Testis (tissue), 3 donors: Measurements from ENCODE around the gene LYRM9. TPM values are rescaled to one million over a fixed set of nuclear protein-coding genes. Genes with fewer than 3 reads are reported as not detected.
"Not testable (repeated sequence)": the region's sequence is repeated elsewhere in the genome, so short reads cannot be mapped to it uniquely, and the experiment has no call there.

ENCODE experiments used
- DNase-seq: peaks from one replicate; pipeline ENCODE4 v3.0.0-alpha.2; 2019
- H3K27ac ChIP-seq, 2 donors: fragments of 200-600 bp; sonication (generic); one replicate each; pipeline ENCODE4 v1.5.1; 2019
- H3K27me3 ChIP-seq: fragments of 200-600 bp; sonication (generic); one replicate; pipeline ENCODE4 v1.5.1; 2019
- H3K36me3 ChIP-seq: fragments of 200-600 bp; sonication (generic); one replicate; pipeline ENCODE4 v1.5.1; 2017; ENCODE audit warnings: low read depth; ENCODE audit errors: missing control alignments
- H3K4me1 ChIP-seq: fragments of 200-600 bp; sonication (generic); one replicate; pipeline ENCODE4 v1.5.1; 2019
- H3K4me3 ChIP-seq, 2 donors: fragments of 200-600 bp; sonication (generic); one replicate each; pipeline ENCODE4 v1.5.1; 2017 to 2019
- H3K9me3 ChIP-seq: fragments of 200-600 bp; sonication (generic); one replicate; pipeline ENCODE4 v1.5.1; 2017
- POLR2A ChIP-seq: fragments of 450-650 bp; IDR thresholded peaks from one replicate; pipeline ENCODE4 v1.6.1; 2017; ENCODE audit warnings: antibody characterized with exemption, mild to moderate bottlenecking, moderate library complexity
- WGBS, 2 donors: methylation state at CpG; one replicate each; pipeline ENCODE4 v1.1.5; 2018; 5-methylcytosine and 5-hydroxymethylcytosine counted together
- intact Hi-C: fragments of 100-400 bp; cut with DNase I; formaldehyde crosslinking; loops from one replicate; pipeline ENCODE4 v1.15.1; 2023; ENCODE audit warnings: low total_unique reads
- polyA plus RNA-seq: library from polyadenylated mRNA; stranded (reverse); fragments of 350-450 nt; fragmentation: Illumina TruSeq; extraction: RNeasy Lipid Tissue Mini Kit (QIAGEN cat#74804); gene quantifications from one replicate; pipeline ENCODE4 v1.2.3, GENCODE V29; 2014; ENCODE audit warnings: low read depth, low replicate concordance; ENCODE audit not compliant: insufficient read depth
- total RNA-seq, 2 donors: library from RNA; depleted of rRNA; stranded (reverse); fragments of >200 nt; gene quantifications; one replicate each; pipeline ENCODE4 v1.2.3, GENCODE V29; 2016
- TF ChIP-seq, protein P1 (sequence below), 3 experiments: fragments of 450-650 bp in 2 of 3; fragments of 200-600 bp in 1 of 3; sonication (generic) in 1 of 3; IDR thresholded peaks; one replicate each; pipeline ENCODE4 v1.5.1; 2016 to 2019; ENCODE audit warnings: antibody characterized with exemption in 3 of 3, mild to moderate bottlenecking in 2 of 3, moderate library complexity in 1 of 3

The LYRM9 gene
- total and polyA plus RNA-seq, 3 donors from 2014 or later, result 31.6 to 60.2 (median 42.9) TPM

DNA sequence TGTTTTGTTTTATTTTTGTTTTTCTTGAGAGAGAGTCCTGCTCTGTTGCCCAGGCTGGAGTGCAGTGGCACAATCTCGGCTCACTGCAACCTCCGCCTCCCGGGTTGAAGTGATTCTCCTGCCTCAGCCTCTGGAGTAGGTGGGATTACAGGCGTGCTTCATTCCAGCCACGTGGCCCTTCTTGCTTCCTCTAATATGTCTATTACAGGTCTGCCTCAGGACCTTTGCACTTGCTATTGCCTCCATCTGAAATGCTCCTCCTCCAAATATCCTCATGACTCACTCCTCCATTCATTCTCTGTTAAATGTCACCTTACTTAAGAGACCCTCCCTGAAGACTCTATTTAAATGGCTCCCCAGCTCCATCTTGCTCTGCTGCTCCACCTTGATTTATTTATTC, 39.0 kb downstream of the LYRM9 start:
- H3K4me1 ChIP-seq, result no peaks in the 10 kb centered on the region
- no peak for DNase-seq
- H3K27me3 ChIP-seq, result no peaks in the 10 kb centered on the region
- TF ChIP-seq POLR2A, result no peak
- TF ChIP-seq, protein P1, sequence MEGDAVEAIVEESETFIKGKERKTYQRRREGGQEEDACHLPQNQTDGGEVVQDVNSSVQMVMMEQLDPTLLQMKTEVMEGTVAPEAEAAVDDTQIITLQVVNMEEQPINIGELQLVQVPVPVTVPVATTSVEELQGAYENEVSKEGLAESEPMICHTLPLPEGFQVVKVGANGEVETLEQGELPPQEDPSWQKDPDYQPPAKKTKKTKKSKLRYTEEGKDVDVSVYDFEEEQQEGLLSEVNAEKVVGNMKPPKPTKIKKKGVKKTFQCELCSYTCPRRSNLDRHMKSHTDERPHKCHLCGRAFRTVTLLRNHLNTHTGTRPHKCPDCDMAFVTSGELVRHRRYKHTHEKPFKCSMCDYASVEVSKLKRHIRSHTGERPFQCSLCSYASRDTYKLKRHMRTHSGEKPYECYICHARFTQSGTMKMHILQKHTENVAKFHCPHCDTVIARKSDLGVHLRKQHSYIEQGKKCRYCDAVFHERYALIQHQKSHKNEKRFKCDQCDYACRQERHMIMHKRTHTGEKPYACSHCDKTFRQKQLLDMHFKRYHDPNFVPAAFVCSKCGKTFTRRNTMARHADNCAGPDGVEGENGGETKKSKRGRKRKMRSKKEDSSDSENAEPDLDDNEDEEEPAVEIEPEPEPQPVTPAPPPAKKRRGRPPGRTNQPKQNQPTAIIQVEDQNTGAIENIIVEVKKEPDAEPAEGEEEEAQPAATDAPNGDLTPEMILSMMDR (IDR thresholded peaks at IDR 0.05), result no peak
- no peaks in the 10 kb centered on the region for H3K36me3 ChIP-seq
- intact Hi-C loops, result no loop called here
- no peak overlapping the region for H3K4me3 ChIP-seq
- H3K27ac ChIP-seq, result no peak overlapping the region
- H3K9me3 ChIP-seq, result no peaks in the 10 kb centered on the region
- 91 to 94% methylated on average over 5 of the region's 5 CpGs for WGBS, 2 donors

DNA sequence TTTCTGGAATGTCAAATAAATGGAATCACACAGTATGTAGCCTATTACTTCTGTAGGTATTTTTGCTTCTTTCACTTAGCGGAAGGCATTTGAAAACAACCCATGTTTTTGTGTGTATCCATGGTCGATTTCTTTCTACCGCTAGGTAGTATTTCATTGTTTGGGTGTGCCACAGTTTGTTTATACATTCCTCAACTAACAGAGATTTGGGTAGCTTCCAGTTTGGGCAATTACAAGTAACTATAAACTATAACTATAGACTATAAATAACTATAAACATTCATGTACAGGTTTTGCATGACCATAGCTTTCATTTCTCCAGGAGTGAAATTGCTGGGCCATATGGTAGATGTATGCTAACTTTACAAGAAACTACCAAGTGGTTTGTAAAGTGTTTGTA, 40.1 kb downstream of the LYRM9 start:
- Histone ChIP-seq H3K9me3 (no peaks in the 10 kb centered on the region), H3K27me3 (no peaks in the 10 kb centered on the region), H3K4me1 (no peaks in the 10 kb centered on the region), H3K27ac (no peak overlapping the region), H3K4me3 (no peak overlapping the region), H3K36me3 (no peaks in the 10 kb centered on the region)
- DNase-seq, result no peak
- 86 to 92% methylated on average over 3 of the region's 3 CpGs for WGBS, 2 donors
- intact Hi-C loops, result no loop called here
- TF ChIP-seq, protein P1 (IDR thresholded peaks at IDR 0.05), result no peak
- no peak for TF ChIP-seq POLR2A

DNA sequence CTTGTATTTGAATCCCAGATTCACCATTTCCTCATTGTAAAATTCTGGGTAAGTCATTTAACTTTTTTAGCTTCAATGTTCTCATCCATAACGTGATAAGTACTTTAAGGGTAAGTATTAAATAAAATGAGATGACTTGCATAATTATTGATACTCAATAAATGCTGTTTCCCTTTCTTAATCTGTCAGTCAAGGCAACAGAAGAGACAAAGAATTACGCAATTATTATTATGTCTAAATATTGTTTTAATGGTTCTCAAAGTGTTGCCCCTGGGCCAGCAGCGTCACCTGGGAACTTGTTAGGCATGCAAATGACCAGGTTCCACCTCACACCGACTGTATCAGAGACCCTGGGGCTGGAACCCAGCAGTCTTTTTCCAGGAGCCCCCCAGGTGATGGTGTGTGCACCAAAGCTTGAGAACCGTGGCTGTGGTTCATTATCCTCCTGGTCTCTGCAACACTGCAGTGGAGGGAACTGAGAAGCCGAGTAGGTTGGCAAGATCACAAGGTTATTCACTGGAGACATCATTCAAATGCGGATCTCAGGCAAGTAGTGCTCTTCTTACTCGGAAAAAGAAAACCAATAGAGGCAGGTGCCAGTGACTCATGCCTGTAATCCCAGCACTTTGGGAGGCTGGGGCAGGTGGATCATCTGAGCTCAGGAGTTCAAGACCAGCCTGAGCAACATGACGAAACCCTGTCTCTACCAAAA, 43.5 kb downstream of the LYRM9 start:
- Histone ChIP-seq H3K27ac (no peak overlapping the region), H3K4me3 (no peak overlapping the region), H3K36me3 (no peaks in the 10 kb centered on the region), H3K9me3 (no peaks in the 10 kb centered on the region), H3K4me1 (no peaks in the 10 kb centered on the region), H3K27me3 (no peaks in the 10 kb centered on the region)
- DNase-seq, result no peak
- WGBS, 2 donors, result 82 to 84% methylated on average over 7 to 9 of the region's 9 CpGs
- intact Hi-C loops, result no loop called here
- TF ChIP-seq, protein P1 (IDR thresholded peaks at IDR 0.05), result no peak
- no peak for TF ChIP-seq POLR2A

DNA sequence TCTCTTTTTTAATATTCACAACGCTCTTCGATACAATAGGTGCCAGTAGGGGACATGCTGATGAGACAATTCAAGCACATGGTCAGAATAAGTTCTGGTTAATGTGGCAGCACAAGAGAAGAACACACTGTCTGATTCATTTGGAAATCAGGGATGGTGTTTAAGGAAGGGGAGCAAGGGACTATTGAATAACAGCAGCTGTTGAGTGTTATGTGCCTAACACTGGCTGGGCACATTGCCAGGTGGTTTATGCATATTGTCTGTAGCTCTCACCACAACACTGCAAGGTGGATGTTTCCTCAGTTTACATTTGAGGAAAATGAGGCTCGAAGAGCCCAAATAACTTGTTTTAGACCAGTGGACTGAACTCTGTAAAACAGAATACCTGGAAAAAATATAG, 44.2 kb downstream of the LYRM9 start:
- Histone ChIP-seq H3K36me3 (no peaks in the 10 kb centered on the region), H3K4me3 (no peak overlapping the region), H3K9me3 (no peaks in the 10 kb centered on the region), H3K4me1 (no peaks in the 10 kb centered on the region), H3K27ac (no peak overlapping the region), H3K27me3 (no peaks in the 10 kb centered on the region)
- DNase-seq, result no peak
- TF ChIP-seq, protein P1 (IDR thresholded peaks at IDR 0.05), result no peak
- no peak for TF ChIP-seq POLR2A
- 80 to 93% methylated on average over 3 of the region's 3 CpGs for WGBS, 2 donors
- intact Hi-C loops, result no loop called here

DNA sequence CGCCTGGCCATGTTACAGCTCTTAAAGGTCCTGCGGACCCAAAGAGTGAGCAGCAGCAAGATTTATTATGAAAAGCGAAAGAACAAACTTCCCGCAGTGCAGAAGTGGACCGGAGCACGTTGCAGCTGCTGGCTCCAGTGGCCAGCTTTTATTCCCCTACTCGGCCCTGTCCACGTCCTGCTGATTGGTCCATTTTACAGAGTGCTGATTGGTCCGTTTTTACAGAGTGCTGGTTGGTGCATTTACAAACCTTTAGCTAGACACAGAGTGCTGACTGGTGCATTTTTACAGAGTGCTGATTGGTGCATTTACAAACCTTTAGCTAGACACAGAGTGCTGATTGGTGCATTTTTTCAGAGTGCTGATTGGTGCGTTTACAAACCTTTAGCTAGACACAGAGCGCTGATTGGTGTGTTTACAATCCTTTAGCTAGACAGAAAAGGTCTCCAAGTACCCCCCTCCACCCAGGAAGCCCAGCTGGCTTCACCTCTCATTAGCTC, 46.3 kb downstream of the LYRM9 start:
- WGBS, 2 donors, result 60 to 84% methylated on average over 11 of the region's 11 CpGs
- peak; percentile 75 for DNase-seq
- intact Hi-C loops, result not testable (repeated sequence)

More for the DNA sequence above, 46.3 kb downstream of the LYRM9 start:
- H3K4me3 ChIP-seq, result peak overlapping the region; percentile 22 to 32
- H3K4me1 ChIP-seq, H3K9me3 ChIP-seq, H3K27me3 ChIP-seq, H3K27ac ChIP-seq, H3K36me3 ChIP-seq: not testable (repeated sequence)
